KMS-11 (cell line): Measurements from ENCODE around the gene LRRC45.

Experiments used
- H2AFZ ChIP-seq: fragments of 200-600 bp; sonication (generic); 2 replicates; pipeline ENCODE4 v1.6.1; 2016; ENCODE audit warnings: antibody characterized with exemption, mixed run types, low read depth
- H3K27ac ChIP-seq: fragments of 200-600 bp; sonication (generic); 2 replicates; pipeline ENCODE4 v1.6.1; 2016; ENCODE audit warnings: mild to moderate bottlenecking, mixed run types
- H3K27me3 ChIP-seq: fragments of 200-600 bp; sonication (generic); 2 replicates; pipeline ENCODE4 v1.6.1; 2017; ENCODE audit warnings: mild to moderate bottlenecking, low read depth, mixed run types, moderate library complexity; ENCODE audit not compliant: insufficient read depth
- H3K36me3 ChIP-seq: fragments of 200-600 bp; sonication (generic); 2 replicates; pipeline ENCODE4 v1.6.1; 2017; ENCODE audit warnings: mild to moderate bottlenecking, mixed run types; ENCODE audit not compliant: insufficient read depth
- H3K4me1 ChIP-seq: fragments of 200-600 bp; sonication (generic); 2 replicates; pipeline ENCODE4 v1.6.1; 2016; ENCODE audit warnings: mild to moderate bottlenecking, low read depth, mixed run types; ENCODE audit not compliant: poor library complexity, severe bottlenecking
- H3K4me2 ChIP-seq: fragments of 200-600 bp; sonication (generic); 2 replicates; pipeline ENCODE4 v1.7.0; 2016; ENCODE audit warnings: mild to moderate bottlenecking, mixed run types
- H3K4me3 ChIP-seq: fragments of 200-600 bp; sonication (generic); IDR thresholded peaks from 2 replicates; pipeline ENCODE4 v1.6.1; 2017; ENCODE audit warnings: low read depth, low read length, mixed read lengths; ENCODE audit not compliant: insufficient read depth
- H3K79me2 ChIP-seq: fragments of 200-600 bp; sonication (generic); 2 replicates; pipeline ENCODE4 v1.6.1; 2016; ENCODE audit warnings: low read depth, mixed run types; ENCODE audit not compliant: insufficient read depth
- H3K9ac ChIP-seq: fragments of 200-600 bp; sonication (generic); 2 replicates; pipeline ENCODE4 v1.6.1; 2016; ENCODE audit warnings: mild to moderate bottlenecking, mixed run types
- H4K20me1 ChIP-seq: fragments of 200-600 bp; sonication (generic); 2 replicates; pipeline ENCODE4 v1.6.1; 2016; ENCODE audit warnings: mild to moderate bottlenecking, mixed run types; ENCODE audit not compliant: insufficient read depth
- TF ChIP-seq, protein P1 (sequence below): fragments of 200-600 bp; sonication (generic); conservative IDR thresholded peaks from 2 replicates; pipeline ENCODE4 v1.6.1; 2017; ENCODE audit warnings: low read depth, mild to moderate bottlenecking, antibody characterized with exemption, low read length, moderate library complexity, mixed read lengths

The LRRC45 gene

DNA sequence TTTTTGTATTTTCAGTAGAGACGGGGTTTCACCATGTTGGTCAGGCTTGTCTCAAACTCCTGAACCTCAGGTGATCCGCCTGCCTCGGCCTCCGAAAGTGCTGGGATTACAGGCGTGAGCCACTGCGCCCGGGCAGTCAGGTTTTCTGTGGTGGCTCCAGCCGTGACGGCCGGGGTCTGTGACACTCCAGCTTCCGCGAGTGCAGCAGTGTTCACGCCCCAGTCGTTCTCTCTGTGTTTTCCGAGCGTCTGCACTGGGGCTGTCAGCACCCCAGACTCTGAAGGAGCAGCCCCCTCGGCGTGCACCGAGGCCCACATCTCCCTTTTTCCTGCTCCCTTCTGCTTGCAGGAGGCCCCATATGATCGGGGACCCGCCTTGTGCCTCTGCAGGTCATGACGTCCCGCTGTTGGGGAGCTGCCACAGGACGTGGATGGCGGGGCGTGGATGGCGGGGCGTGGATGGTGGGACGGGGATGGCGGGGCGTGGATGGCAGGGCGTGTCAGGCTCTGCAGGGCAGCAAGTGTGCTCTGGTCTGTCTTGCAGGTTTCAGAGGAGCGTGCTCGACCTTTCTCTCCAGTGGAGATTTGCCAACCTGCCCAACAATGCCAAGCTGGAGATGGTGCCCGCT is 40.0 kb upstream of the LRRC45 start:
- Histone ChIP-seq H2AFZ (no peak overlapping the region), H3K27me3 (no peaks in the 10 kb centered on the region), H4K20me1 (no peaks in the 10 kb centered on the region), H3K9ac (no peak overlapping the region), H3K27ac (no peak overlapping the region), H3K4me2 (no peak overlapping the region), H3K79me2 (no peaks in the 10 kb centered on the region), H3K36me3 (no peaks in the 10 kb centered on the region), H3K4me1 (peaks cover 36% of the 10 kb centered on the region), H3K4me3 (no peak overlapping the region)
- TF ChIP-seq, protein P1, sequence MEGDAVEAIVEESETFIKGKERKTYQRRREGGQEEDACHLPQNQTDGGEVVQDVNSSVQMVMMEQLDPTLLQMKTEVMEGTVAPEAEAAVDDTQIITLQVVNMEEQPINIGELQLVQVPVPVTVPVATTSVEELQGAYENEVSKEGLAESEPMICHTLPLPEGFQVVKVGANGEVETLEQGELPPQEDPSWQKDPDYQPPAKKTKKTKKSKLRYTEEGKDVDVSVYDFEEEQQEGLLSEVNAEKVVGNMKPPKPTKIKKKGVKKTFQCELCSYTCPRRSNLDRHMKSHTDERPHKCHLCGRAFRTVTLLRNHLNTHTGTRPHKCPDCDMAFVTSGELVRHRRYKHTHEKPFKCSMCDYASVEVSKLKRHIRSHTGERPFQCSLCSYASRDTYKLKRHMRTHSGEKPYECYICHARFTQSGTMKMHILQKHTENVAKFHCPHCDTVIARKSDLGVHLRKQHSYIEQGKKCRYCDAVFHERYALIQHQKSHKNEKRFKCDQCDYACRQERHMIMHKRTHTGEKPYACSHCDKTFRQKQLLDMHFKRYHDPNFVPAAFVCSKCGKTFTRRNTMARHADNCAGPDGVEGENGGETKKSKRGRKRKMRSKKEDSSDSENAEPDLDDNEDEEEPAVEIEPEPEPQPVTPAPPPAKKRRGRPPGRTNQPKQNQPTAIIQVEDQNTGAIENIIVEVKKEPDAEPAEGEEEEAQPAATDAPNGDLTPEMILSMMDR = no peak

DNA sequence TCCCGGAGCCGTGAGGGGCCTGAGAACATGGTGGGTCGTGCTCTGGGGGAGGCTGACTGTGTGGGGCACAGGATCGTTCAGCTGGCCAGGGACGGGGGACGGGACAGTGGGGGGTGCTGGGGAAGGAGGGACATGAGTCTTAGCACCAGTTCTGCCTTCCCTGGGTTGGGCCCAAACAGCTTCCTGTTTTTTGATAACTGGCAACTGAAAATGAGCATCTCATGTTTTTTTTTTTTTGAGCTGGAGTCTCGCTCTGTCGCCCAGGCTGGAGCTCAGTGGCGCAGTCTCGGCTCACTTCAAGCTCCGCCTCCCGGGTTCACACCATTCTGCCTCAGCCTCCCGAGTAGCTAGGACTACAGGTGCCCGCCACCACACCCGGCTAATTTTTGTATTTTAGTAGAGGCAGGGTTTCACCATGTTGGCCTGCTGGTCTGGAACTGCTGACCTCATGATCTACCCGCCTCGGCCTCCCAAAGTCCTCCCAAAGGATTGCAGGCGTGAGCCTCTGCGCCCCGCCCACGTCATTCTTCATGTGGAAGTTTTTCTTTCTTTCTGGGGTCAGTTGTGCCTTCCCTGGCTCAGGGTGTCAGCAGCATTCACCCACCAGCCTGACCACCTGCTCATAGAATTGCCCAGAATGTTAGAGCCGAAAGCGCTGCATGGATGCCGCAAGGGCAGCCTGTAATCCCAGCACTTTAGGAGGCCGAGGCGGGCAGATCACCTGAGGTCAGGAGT is 39.3 kb upstream of the LRRC45 start:
- Histone ChIP-seq H3K27ac (no peak overlapping the region), H3K9ac (no peak overlapping the region), H4K20me1 (no peaks in the 10 kb centered on the region), H3K27me3 (no peaks in the 10 kb centered on the region), H3K4me3 (no peak overlapping the region), H3K4me2 (no peak overlapping the region), H3K4me1 (peaks cover 29% of the 10 kb centered on the region), H3K79me2 (no peaks in the 10 kb centered on the region), H2AFZ (no peak overlapping the region), H3K36me3 (no peaks in the 10 kb centered on the region)
- TF ChIP-seq, protein P1 = no peak

DNA sequence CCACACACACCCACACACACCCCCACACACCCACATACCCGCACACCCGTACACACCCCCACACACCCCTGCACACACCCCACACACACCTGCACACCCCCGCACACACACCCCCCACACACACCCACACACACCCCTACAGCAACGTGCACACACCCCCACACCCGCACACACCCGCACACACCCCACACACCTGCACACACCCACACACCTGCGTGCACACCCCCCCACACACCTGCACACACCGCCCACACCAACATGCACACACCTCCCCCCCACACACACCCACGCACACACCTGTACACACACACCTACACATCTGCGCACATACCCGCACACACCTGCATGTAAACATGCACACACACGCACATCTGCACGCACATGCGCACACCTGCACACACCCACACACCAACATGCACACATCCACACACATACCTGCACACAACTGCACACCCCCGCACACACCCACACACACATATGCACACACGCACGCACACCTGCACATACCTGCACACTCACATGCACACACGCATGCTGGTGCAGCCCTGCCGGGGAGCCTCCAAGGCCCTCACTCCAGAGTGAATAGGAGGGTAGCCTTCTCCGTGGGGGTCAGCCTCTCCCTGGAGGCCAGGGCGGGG is 38.2 kb upstream of the LRRC45 start:
- peaks cover 18% of the 10 kb centered on the region for H3K4me1 ChIP-seq
- no peaks in the 10 kb centered on the region for H3K36me3 ChIP-seq

DNA sequence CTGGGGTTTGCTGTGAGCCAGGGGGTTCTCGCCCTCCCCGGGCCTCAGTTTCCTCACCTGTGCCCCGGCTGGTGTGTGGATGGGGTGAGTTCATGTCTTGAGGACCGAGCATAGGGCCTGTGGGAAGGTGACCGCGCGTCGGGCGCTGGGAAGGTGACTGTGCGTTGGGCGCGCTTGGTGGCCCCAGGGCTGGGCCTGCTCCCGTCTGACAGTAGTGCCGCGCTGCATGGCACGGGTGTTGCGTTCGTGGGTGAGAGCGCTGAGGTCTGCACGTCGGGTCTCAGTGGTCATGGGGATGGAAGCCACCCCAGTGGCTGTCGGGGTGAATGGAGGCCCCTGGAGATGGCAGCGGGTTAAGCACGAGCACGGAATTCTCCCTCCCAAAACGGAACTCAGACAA is 36.5 kb upstream of the LRRC45 start:
- H3K27me3 ChIP-seq = no peaks in the 10 kb centered on the region
- no peaks in the 10 kb centered on the region for H3K79me2 ChIP-seq
- no peak overlapping the region for H2AFZ ChIP-seq
- TF ChIP-seq, protein P1 = no peak
- no peak overlapping the region for H3K4me2 ChIP-seq
- H3K36me3 ChIP-seq = no peaks in the 10 kb centered on the region
- H4K20me1 ChIP-seq = no peaks in the 10 kb centered on the region
- no peak overlapping the region for H3K4me3 ChIP-seq
- H3K27ac ChIP-seq = no peak overlapping the region
- peaks cover under 1% of the 10 kb centered on the region for H3K4me1 ChIP-seq
- no peak overlapping the region for H3K9ac ChIP-seq

More for the DNA sequence above, 38.2 kb upstream of the LRRC45 start:
- H3K9ac ChIP-seq = no peak overlapping the region
- no peaks in the 10 kb centered on the region for H3K79me2 ChIP-seq
- TF ChIP-seq, protein P1 = no peak
- H3K27ac ChIP-seq = no peak overlapping the region
- no peaks in the 10 kb centered on the region for H4K20me1 ChIP-seq
- H3K4me2 ChIP-seq = no peak overlapping the region
- H3K4me3 ChIP-seq = no peak overlapping the region
- no peaks in the 10 kb centered on the region for H3K27me3 ChIP-seq
- H2AFZ ChIP-seq = no peak overlapping the region
